Activated naive CD4-positive, alpha-beta T cell treated with anti-CD3 and anti-CD28 coated beads, Interleukin-2, amount 50 U/mL, for 24 hours (primary cell): ENCODE results near the gene UVRAG.

Experiments
- H3K27ac Mint-ChIP-seq: one replicate; pipeline ENCODE4 v1.8.0; 2021; ENCODE audit warnings: mild to moderate bottlenecking, mixed read lengths
- H3K27me3 Mint-ChIP-seq: one replicate; pipeline ENCODE4 v1.8.0; 2021; ENCODE audit warnings: mixed read lengths
- H3K36me3 Mint-ChIP-seq: one replicate; pipeline ENCODE4 v1.8.0; 2021; ENCODE audit warnings: mixed read lengths
- H3K4me1 Mint-ChIP-seq: one replicate; pipeline ENCODE4 v1.8.0; 2021; ENCODE audit warnings: mixed read lengths
- H3K4me3 Mint-ChIP-seq: one replicate; pipeline ENCODE4 v1.8.0; 2021; ENCODE audit warnings: mild to moderate bottlenecking, mixed read lengths
- H3K9me3 Mint-ChIP-seq: one replicate; pipeline ENCODE4 v1.8.0; 2021; ENCODE audit warnings: mixed read lengths

The UVRAG gene

GRCh38 chr11:75896843-75897419 is 81.9 kb downstream of the UVRAG start:
- H3K27me3 Mint-ChIP-seq, result no peaks in the 10 kb centered on the region
- H3K9me3 Mint-ChIP-seq, result no peaks in the 10 kb centered on the region
- H3K36me3 Mint-ChIP-seq, result peaks cover 3% of the 10 kb centered on the region
- H3K27ac Mint-ChIP-seq, result no peak overlapping the region
- H3K4me3 Mint-ChIP-seq, result no peak overlapping the region
- peaks cover 18% of the 10 kb centered on the region for H3K4me1 Mint-ChIP-seq

- Mint-ChIP-seq H3K27me3 (no peaks in the 10 kb centered on the region), H3K9me3 (no peaks in the 10 kb centered on the region), H3K27ac (no peak overlapping the region), H3K4me1 (peaks cover 28% of the 10 kb centered on the region), H3K36me3 (peaks cover 7% of the 10 kb centered on the region), H3K4me3 (no peak overlapping the region)
These were observed 83.9 kb downstream of the UVRAG start for GRCh38 chr11:75898871-75899270.

GRCh38 chr11:75899806-75900205 is 84.8 kb downstream of the UVRAG start:
- Mint-ChIP-seq H3K4me1 (peaks cover 19% of the 10 kb centered on the region), H3K27ac (no peak overlapping the region), H3K9me3 (no peaks in the 10 kb centered on the region), H3K4me3 (no peak overlapping the region), H3K36me3 (peaks cover 8% of the 10 kb centered on the region), H3K27me3 (no peaks in the 10 kb centered on the region)

GRCh38 chr11:75900848-75901247 is 85.8 kb downstream of the UVRAG start:
- Mint-ChIP-seq H3K36me3 (peaks cover 11% of the 10 kb centered on the region), H3K4me1 (peaks cover 24% of the 10 kb centered on the region), H3K27me3 (no peaks in the 10 kb centered on the region), H3K4me3 (no peak overlapping the region), H3K9me3 (no peaks in the 10 kb centered on the region), H3K27ac (no peak overlapping the region)

- Mint-ChIP-seq H3K4me3 (no peak overlapping the region), H3K36me3 (peaks cover 16% of the 10 kb centered on the region), H3K27me3 (no peaks in the 10 kb centered on the region), H3K4me1 (peaks cover 28% of the 10 kb centered on the region), H3K9me3 (no peaks in the 10 kb centered on the region), H3K27ac (no peak overlapping the region)
These were observed 87.6 kb downstream of the UVRAG start for GRCh38 chr11:75902631-75903030.

- Mint-ChIP-seq H3K27me3 (no peaks in the 10 kb centered on the region), H3K4me3 (no peak overlapping the region), H3K9me3 (no peaks in the 10 kb centered on the region), H3K36me3 (peaks cover 18% of the 10 kb centered on the region), H3K4me1 (peaks cover 34% of the 10 kb centered on the region), H3K27ac (no peak overlapping the region)
These were observed 88.3 kb downstream of the UVRAG start for GRCh38 chr11:75903276-75903675.

- H3K36me3 Mint-ChIP-seq, result peaks cover 16% of the 10 kb centered on the region
- H3K9me3 Mint-ChIP-seq, result no peaks in the 10 kb centered on the region
These were observed 90.4 kb downstream of the UVRAG start for GRCh38 chr11:75905434-75905833.

GRCh38 chr11:75907906-75908527 is 93.0 kb downstream of the UVRAG start:
- Mint-ChIP-seq H3K9me3 (no peaks in the 10 kb centered on the region), H3K27me3 (no peaks in the 10 kb centered on the region), H3K27ac (no peak overlapping the region), H3K36me3 (peaks cover 24% of the 10 kb centered on the region), H3K4me3 (no peak overlapping the region), H3K4me1 (peaks cover 35% of the 10 kb centered on the region)

More at GRCh38 chr11:75905434-75905833, 90.4 kb downstream of the UVRAG start:
- Mint-ChIP-seq H3K27ac (no peak overlapping the region), H3K4me1 (peaks cover 48% of the 10 kb centered on the region), H3K27me3 (no peaks in the 10 kb centered on the region), H3K4me3 (no peak overlapping the region)

GRCh38 chr11:75910426-75911145 is 95.6 kb downstream of the UVRAG start:
- Mint-ChIP-seq H3K9me3 (no peaks in the 10 kb centered on the region), H3K27ac (no peak overlapping the region), H3K36me3 (peaks cover 25% of the 10 kb centered on the region), H3K27me3 (no peaks in the 10 kb centered on the region), H3K4me1 (peaks cover 28% of the 10 kb centered on the region), H3K4me3 (no peak overlapping the region)

- Mint-ChIP-seq H3K9me3 (no peaks in the 10 kb centered on the region), H3K27me3 (no peaks in the 10 kb centered on the region), H3K36me3 (peaks cover 29% of the 10 kb centered on the region), H3K27ac (no peak overlapping the region), H3K4me3 (no peak overlapping the region), H3K4me1 (peaks cover 31% of the 10 kb centered on the region)
These were observed 96.4 kb downstream of the UVRAG start for GRCh38 chr11:75911459-75911858.

- Mint-ChIP-seq H3K27ac (no peak overlapping the region), H3K4me1 (peaks cover 25% of the 10 kb centered on the region), H3K9me3 (no peaks in the 10 kb centered on the region), H3K27me3 (no peaks in the 10 kb centered on the region), H3K4me3 (no peak overlapping the region), H3K36me3 (peaks cover 31% of the 10 kb centered on the region)
These were observed 99.0 kb downstream of the UVRAG start for GRCh38 chr11:75913984-75914383.

GRCh38 chr11:75916882-75917281 is 101.9 kb downstream of the UVRAG start:
- peaks cover 31% of the 10 kb centered on the region for H3K36me3 Mint-ChIP-seq
- H3K9me3 Mint-ChIP-seq, result no peaks in the 10 kb centered on the region
- no peaks in the 10 kb centered on the region for H3K27me3 Mint-ChIP-seq
- no peak overlapping the region for H3K4me3 Mint-ChIP-seq
- H3K4me1 Mint-ChIP-seq, result peaks cover 30% of the 10 kb centered on the region
- no peak overlapping the region for H3K27ac Mint-ChIP-seq

GRCh38 chr11:75918331-75918730 is 103.3 kb downstream of the UVRAG start:
- Mint-ChIP-seq H3K27me3 (no peaks in the 10 kb centered on the region), H3K9me3 (no peaks in the 10 kb centered on the region), H3K27ac (no peak overlapping the region), H3K36me3 (peaks cover 21% of the 10 kb centered on the region), H3K4me1 (peaks cover 31% of the 10 kb centered on the region), H3K4me3 (no peak overlapping the region)

- Mint-ChIP-seq H3K27ac (no peak overlapping the region), H3K36me3 (peaks cover 17% of the 10 kb centered on the region), H3K4me1 (peaks cover 33% of the 10 kb centered on the region), H3K9me3 (no peaks in the 10 kb centered on the region), H3K27me3 (no peaks in the 10 kb centered on the region), H3K4me3 (no peak overlapping the region)
These were observed 104.5 kb downstream of the UVRAG start for GRCh38 chr11:75919525-75919924.

GRCh38 chr11:75920848-75921247 is 105.8 kb downstream of the UVRAG start:
- no peak overlapping the region for H3K4me3 Mint-ChIP-seq
- H3K9me3 Mint-ChIP-seq, result no peaks in the 10 kb centered on the region
- H3K27me3 Mint-ChIP-seq, result no peaks in the 10 kb centered on the region
- H3K36me3 Mint-ChIP-seq, result peaks cover 15% of the 10 kb centered on the region
- H3K4me1 Mint-ChIP-seq, result peaks cover 33% of the 10 kb centered on the region
- no peak overlapping the region for H3K27ac Mint-ChIP-seq

GRCh38 chr11:75921808-75922207 is 106.8 kb downstream of the UVRAG start:
- Mint-ChIP-seq H3K27me3 (no peaks in the 10 kb centered on the region), H3K27ac (no peak overlapping the region), H3K9me3 (no peaks in the 10 kb centered on the region), H3K4me1 (peaks cover 28% of the 10 kb centered on the region), H3K4me3 (no peak overlapping the region), H3K36me3 (peaks cover 15% of the 10 kb centered on the region)
